Vagina (tissue), 2 donors: ENCODE measurements around the gene DGKK. TPM values are rescaled to one million over a fixed set of nuclear protein-coding genes. Genes with fewer than 3 reads are reported as not detected.

ENCODE experiments used
- DNase-seq, 2 donors: peaks; one replicate each; pipeline ENCODE4 v3.0.0-alpha.2; 2017; ENCODE audit errors: extremely low spot score in 2 of 2
- H3K27ac ChIP-seq: fragments of 200-600 bp; sonication (generic); one replicate; pipeline ENCODE4 v1.5.1; 2019
- H3K27me3 ChIP-seq: fragments of 200-600 bp; sonication (generic); one replicate; pipeline ENCODE4 v1.5.1; 2019
- H3K36me3 ChIP-seq, 2 donors: fragments of 200-600 bp; sonication (generic); one replicate each; pipeline ENCODE4 v1.5.1; 2017 to 2019
- H3K4me1 ChIP-seq: fragments of 200-600 bp; sonication (generic); one replicate; pipeline ENCODE4 v1.5.1; 2019
- H3K4me3 ChIP-seq, 2 donors: fragments of 200-600 bp; sonication (generic); 1 replicate in 1 of 2; 2 replicates in 1 of 2; pipeline ENCODE4 v1.5.1; 2016 to 2019
- H3K9me3 ChIP-seq: fragments of 200-600 bp; sonication (generic); one replicate; pipeline ENCODE4 v1.5.1; 2019
- POLR2A ChIP-seq, 2 donors: fragments of 450-650 bp; IDR thresholded peaks; one replicate each; pipeline ENCODE4 v1.6.1; 2017; ENCODE audit warnings: antibody characterized with exemption in 2 of 2, mild to moderate bottlenecking in 2 of 2, moderate library complexity in 2 of 2
- POLR2AphosphoS5 ChIP-seq, 2 donors: sonication (generic); formaldehyde crosslinking; IDR thresholded peaks; one replicate each; pipeline ENCODE4 v1.9.0; 2017; ENCODE audit warnings: antibody characterized with exemption in 2 of 2, mild to moderate bottlenecking in 2 of 2, low read depth in 1 of 2; ENCODE audit not compliant: insufficient read depth in 1 of 2
- intact Hi-C: fragments of 100-400 bp; cut with DNase I; formaldehyde crosslinking; loops from one replicate; pipeline ENCODE4 v1.15.1; 2023
- total RNA-seq: library from RNA; depleted of rRNA; stranded (reverse); fragments of >200 nt; gene quantifications from one replicate; pipeline ENCODE4 v1.2.3, GENCODE V29; 2016
- TF ChIP-seq, protein P1 (sequence below), 3 experiments: fragments of 450-650 bp in 2 of 3; fragments of 200-600 bp in 1 of 3; sonication (generic) in 1 of 3; IDR thresholded peaks; one replicate each; pipeline ENCODE4 v1.5.1; 2017 to 2019; ENCODE audit warnings: antibody characterized with exemption in 3 of 3, mild to moderate bottlenecking in 2 of 3, moderate library complexity in 2 of 3

Gene DGKK, protein sequence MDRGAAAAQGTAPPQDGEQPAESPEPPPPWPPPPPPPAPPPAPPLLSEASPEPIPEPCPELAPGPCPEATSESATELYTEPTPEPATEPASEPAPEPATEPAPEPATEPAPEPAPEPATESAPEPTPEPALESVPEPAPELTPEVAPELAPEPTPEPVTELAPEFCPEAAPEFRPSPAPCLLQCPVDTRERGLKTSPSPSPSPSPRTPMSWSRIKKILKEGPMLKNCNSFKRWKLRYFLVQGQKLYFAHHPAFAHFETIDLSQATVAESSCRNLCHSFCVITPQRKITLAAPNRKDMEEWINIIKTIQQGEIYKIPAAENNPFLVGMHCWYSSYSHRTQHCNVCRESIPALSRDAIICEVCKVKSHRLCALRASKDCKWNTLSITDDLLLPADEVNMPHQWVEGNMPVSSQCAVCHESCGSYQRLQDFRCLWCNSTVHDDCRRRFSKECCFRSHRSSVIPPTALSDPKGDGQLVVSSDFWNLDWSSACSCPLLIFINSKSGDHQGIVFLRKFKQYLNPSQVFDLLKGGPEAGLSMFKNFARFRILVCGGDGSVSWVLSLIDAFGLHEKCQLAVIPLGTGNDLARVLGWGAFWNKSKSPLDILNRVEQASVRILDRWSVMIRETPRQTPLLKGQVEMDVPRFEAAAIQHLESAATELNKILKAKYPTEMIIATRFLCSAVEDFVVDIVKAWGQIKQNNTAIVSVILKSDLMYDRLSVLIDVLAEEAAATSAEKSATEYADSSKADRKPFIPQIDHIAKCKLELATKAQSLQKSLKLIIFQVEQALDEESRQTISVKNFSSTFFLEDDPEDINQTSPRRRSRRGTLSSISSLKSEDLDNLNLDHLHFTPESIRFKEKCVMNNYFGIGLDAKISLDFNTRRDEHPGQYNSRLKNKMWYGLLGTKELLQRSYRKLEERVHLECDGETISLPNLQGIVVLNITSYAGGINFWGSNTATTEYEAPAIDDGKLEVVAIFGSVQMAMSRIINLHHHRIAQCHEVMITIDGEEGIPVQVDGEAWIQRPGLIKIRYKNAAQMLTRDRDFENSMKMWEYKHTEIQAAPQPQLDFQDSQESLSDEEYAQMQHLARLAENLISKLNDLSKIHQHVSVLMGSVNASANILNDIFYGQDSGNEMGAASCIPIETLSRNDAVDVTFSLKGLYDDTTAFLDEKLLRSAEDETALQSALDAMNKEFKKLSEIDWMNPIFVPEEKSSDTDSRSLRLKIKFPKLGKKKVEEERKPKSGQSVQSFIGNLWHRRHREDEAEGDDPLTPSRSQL
- total RNA-seq, result 0.49 TPM

DNA sequence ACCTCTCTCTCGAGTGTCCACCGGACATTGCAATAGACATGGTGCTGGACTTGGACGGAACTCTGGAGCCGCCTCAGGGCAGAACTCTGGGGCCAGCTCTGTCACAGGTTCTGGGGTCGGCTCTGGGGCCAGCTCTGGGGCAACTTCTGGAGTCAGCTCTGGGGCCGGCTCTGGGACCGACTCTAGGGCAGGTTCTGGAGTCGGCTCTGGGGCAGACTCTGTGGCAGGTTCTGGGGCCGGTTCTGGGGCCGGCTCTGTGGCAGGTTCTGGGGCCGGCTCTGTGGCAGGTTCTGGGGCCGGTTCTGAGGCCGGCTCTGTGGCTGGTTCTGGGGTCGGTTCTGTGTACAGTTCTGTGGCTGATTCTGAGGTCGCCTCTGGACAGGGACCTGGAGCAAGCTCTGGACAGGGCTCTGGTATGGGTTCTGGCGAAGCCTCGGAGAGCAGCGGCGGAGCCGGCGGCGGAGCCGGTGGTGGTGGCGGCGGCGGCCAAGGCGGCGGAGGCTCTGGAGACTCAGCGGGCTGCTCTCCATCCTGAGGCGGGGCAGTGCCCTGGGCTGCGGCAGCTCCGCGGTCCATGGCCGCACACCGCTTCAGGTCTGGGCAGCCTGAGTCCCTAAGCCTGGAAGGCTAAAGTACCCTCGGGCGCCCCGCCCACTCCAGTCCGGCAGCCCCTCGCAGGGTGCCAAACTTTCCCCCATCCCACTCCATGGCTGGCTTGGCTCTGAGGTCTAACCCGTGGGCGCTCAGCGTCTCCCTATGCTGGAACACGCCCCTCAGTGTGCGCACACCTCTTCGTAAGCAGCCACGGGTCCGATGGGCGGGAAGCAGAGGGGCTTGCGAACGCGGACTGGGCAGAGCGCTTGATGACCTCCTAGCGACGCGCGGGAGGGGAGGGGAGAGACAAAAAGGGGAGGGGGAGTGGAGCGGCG, at the start of gene DGKK:
TSS of gene DGKK (minus strand) at position 723 of the 929 bp plus-strand sequence. CDS start at position 576, 147 bp downstream.
- H3K27me3 ChIP-seq, result no peaks in the 10 kb centered on the region

DNA sequence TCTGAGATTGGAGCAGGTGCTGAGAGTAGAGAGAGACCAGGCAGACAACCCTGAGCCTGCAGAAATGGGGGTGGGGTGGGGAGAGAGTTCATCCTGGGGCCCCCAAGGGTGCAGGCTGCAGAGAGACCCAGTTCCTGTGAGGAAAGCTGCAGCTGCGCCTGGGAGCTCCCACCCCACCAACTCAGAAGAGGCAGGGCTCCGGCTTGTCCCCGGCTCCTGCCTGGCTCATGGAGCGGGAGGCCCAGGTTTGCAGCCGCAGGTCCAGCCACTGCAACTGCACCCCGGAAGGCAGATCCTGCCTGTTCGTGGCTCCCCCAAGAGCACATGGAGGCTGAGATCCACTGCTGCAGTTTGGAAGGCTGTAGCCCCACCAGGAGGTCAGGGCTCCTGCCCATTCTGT, 44.2 kb upstream of the DGKK start:
- intact Hi-C loops, result no loop called here
- Histone ChIP-seq H3K27ac (no peak overlapping the region), H3K36me3 (no peaks in the 10 kb centered on the region), H3K4me1 (no peaks in the 10 kb centered on the region), H3K27me3 (no peaks in the 10 kb centered on the region), H3K4me3 (no peak overlapping the region), H3K9me3 (no peaks in the 10 kb centered on the region)
- no peak for DNase-seq
- no peak for TF ChIP-seq POLR2A (IDR thresholded peaks at IDR 0.05)
- TF ChIP-seq, protein P1, sequence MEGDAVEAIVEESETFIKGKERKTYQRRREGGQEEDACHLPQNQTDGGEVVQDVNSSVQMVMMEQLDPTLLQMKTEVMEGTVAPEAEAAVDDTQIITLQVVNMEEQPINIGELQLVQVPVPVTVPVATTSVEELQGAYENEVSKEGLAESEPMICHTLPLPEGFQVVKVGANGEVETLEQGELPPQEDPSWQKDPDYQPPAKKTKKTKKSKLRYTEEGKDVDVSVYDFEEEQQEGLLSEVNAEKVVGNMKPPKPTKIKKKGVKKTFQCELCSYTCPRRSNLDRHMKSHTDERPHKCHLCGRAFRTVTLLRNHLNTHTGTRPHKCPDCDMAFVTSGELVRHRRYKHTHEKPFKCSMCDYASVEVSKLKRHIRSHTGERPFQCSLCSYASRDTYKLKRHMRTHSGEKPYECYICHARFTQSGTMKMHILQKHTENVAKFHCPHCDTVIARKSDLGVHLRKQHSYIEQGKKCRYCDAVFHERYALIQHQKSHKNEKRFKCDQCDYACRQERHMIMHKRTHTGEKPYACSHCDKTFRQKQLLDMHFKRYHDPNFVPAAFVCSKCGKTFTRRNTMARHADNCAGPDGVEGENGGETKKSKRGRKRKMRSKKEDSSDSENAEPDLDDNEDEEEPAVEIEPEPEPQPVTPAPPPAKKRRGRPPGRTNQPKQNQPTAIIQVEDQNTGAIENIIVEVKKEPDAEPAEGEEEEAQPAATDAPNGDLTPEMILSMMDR (IDR thresholded peaks at IDR 0.05), result no peak
- TF ChIP-seq POLR2AphosphoS5 (IDR thresholded peaks at IDR 0.05; ENCODE audit: insufficient read depth in 1 of 2, low read depth in 1 of 2), result no peak

More for the DNA sequence above, at the start of gene DGKK:
- intact Hi-C loops, result loop anchor here (10.0 kb wide), 1 partner anchor 1144 kb away; the partner anchor contains the start of gene CENPVL3
- Histone ChIP-seq H3K9me3 (no peaks in the 10 kb centered on the region), H3K4me3 (peak within 1 kb of the TSS in 1 of 2 donors; percentile 8), H3K36me3 (no peaks in the 10 kb centered on the region), H3K4me1 (no peaks in the 10 kb centered on the region), H3K27ac (no peak within 1 kb of the TSS)
- no peak for DNase-seq
- TF ChIP-seq POLR2AphosphoS5 (IDR thresholded peaks at IDR 0.05; ENCODE audit: insufficient read depth in 1 of 2, low read depth in 1 of 2), result no peak
- TF ChIP-seq, protein P1 (IDR thresholded peaks at IDR 0.05), result no peak
- no peak for TF ChIP-seq POLR2A (IDR thresholded peaks at IDR 0.05)

DNA sequence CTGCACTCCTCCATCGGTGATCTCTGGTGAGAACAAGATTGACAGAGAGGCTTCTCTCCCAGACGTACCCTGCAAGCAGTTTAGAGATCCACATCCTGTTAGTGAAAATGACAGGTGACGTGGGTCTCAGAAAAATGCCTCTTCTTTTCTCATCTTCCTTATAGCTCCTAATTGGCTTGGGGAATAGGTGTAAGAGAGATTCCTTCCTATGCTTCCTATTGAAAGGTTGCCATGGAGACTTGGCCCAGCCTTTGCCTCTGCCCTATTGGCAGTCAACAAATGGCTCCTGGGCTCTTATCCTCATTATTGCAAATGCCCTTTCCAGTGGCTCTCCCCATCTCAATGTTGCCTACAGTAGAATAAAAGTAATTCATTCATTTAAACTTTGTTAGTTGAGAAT, 26.5 kb upstream of the DGKK start:
- Histone ChIP-seq H3K4me1 (no peaks in the 10 kb centered on the region), H3K36me3 (no peaks in the 10 kb centered on the region), H3K4me3 (no peak overlapping the region), H3K27me3 (no peaks in the 10 kb centered on the region), H3K27ac (no peak overlapping the region), H3K9me3 (no peaks in the 10 kb centered on the region)
- TF ChIP-seq, protein P1 (IDR thresholded peaks at IDR 0.05), result no peak
- TF ChIP-seq POLR2A (IDR thresholded peaks at IDR 0.05), result no peak
- no peak for TF ChIP-seq POLR2AphosphoS5 (IDR thresholded peaks at IDR 0.05; ENCODE audit: insufficient read depth in 1 of 2, low read depth in 1 of 2)
- DNase-seq, result no peak
- intact Hi-C loops, result no loop called here

DNA sequence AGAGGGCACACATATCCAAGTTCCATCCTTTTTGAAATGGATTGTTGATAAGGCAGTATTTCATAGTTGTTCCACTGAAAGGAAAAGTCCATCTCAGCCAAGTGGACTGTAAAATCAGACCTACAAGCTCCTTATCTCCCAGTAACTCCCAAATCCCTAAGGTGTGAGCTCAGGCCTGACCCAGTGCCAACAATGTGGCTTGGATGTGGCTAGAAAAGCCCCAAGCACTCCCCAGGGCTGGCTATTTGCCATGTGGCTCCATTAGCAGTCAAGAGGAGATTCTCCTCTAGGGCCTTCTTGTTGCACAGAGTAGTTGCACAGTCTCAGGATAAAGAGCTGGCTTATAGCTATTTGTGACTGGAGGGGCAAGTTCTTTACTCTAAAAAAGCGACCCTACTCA, 25.0 kb upstream of the DGKK start:
- Histone ChIP-seq H3K4me1 (no peaks in the 10 kb centered on the region), H3K27ac (no peak overlapping the region), H3K27me3 (no peaks in the 10 kb centered on the region), H3K36me3 (no peaks in the 10 kb centered on the region), H3K4me3 (no peak overlapping the region), H3K9me3 (no peaks in the 10 kb centered on the region)
- no peak for TF ChIP-seq POLR2A (IDR thresholded peaks at IDR 0.05)
- no peak for TF ChIP-seq POLR2AphosphoS5 (IDR thresholded peaks at IDR 0.05; ENCODE audit: insufficient read depth in 1 of 2, low read depth in 1 of 2)
- TF ChIP-seq, protein P1 (IDR thresholded peaks at IDR 0.05), result no peak
- intact Hi-C loops, result no loop called here
- no peak for DNase-seq
